Measurements from ENCODE around the gene TES.

TES gene

GRCh38 chr7:116165717-116166116, 44.6 kb upstream of the TES start:
- DNase-seq (ENCODE audit: low read depth) = peak; percentile 27
- TF ChIP-seq CTCF (IDR thresholded peaks at IDR 0.05; ENCODE audit: low read depth, low read length) (no peak), MAX (IDR thresholded peaks at IDR 0.05; ENCODE audit: low read depth, low read length) (no peak), MYC (IDR thresholded peaks at IDR 0.05; ENCODE audit: low read depth, low read length) (no peak), POLR2A (IDR thresholded peaks at IDR 0.05; ENCODE audit: extremely low read depth, insufficient read length) (no peak)
- H3K4me3 ChIP-seq (ENCODE audit: low read depth, low read length) = no peak overlapping the region

- TF ChIP-seq POLR2A (IDR thresholded peaks at IDR 0.05; ENCODE audit: extremely low read depth, insufficient read length) = no peak
- no peak for TF ChIP-seq MAX (IDR thresholded peaks at IDR 0.05; ENCODE audit: low read depth, low read length)
- no peak for DNase-seq (ENCODE audit: low read depth)
- H3K4me3 ChIP-seq (ENCODE audit: low read depth, low read length) = no peak overlapping the region
Measured at GRCh38 chr7:116166156-116166555, 44.2 kb upstream of the TES start.

GRCh38 chr7:116167177-116167576, 43.2 kb upstream of the TES start:
- peak; percentile 58 for DNase-seq (ENCODE audit: low read depth)
- no peak overlapping the region for H3K4me3 ChIP-seq (ENCODE audit: low read depth, low read length)
- TF ChIP-seq POLR2A (IDR thresholded peaks at IDR 0.05; ENCODE audit: extremely low read depth, insufficient read length) (no peak), MYC (IDR thresholded peaks at IDR 0.05; ENCODE audit: low read depth, low read length) (no peak), MAX (IDR thresholded peaks at IDR 0.05; ENCODE audit: low read depth, low read length) (no peak), CTCF (IDR thresholded peaks at IDR 0.05; ENCODE audit: low read depth, low read length) (peak; percentile 58)

GRCh38 chr7:116169060-116169459, 41.3 kb upstream of the TES start:
- no peak for DNase-seq (ENCODE audit: low read depth)
- H3K4me3 ChIP-seq (ENCODE audit: low read depth, low read length) = no peak overlapping the region
- no peak for TF ChIP-seq MYC (IDR thresholded peaks at IDR 0.05; ENCODE audit: low read depth, low read length)
- TF ChIP-seq POLR2A (IDR thresholded peaks at IDR 0.05; ENCODE audit: extremely low read depth, insufficient read length) = no peak
- no peak for TF ChIP-seq CTCF (IDR thresholded peaks at IDR 0.05; ENCODE audit: low read depth, low read length)
- no peak for TF ChIP-seq MAX (IDR thresholded peaks at IDR 0.05; ENCODE audit: low read depth, low read length)

GRCh38 chr7:116170180-116170579, 40.2 kb upstream of the TES start:
- TF ChIP-seq MAX (IDR thresholded peaks at IDR 0.05; ENCODE audit: low read depth, low read length) = no peak
- TF ChIP-seq CTCF (IDR thresholded peaks at IDR 0.05; ENCODE audit: low read depth, low read length) = no peak
- TF ChIP-seq POLR2A (IDR thresholded peaks at IDR 0.05; ENCODE audit: extremely low read depth, insufficient read length) = no peak
- TF ChIP-seq MYC (IDR thresholded peaks at IDR 0.05; ENCODE audit: low read depth, low read length) = no peak
- no peak for DNase-seq (ENCODE audit: low read depth)
- H3K4me3 ChIP-seq (ENCODE audit: low read depth, low read length) = no peak overlapping the region

- DNase-seq (ENCODE audit: low read depth) = no peak
- no peak for TF ChIP-seq POLR2A (IDR thresholded peaks at IDR 0.05; ENCODE audit: extremely low read depth, insufficient read length)
- no peak for TF ChIP-seq MAX (IDR thresholded peaks at IDR 0.05; ENCODE audit: low read depth, low read length)
- TF ChIP-seq MYC (IDR thresholded peaks at IDR 0.05; ENCODE audit: low read depth, low read length) = no peak
- TF ChIP-seq CTCF (IDR thresholded peaks at IDR 0.05; ENCODE audit: low read depth, low read length) = no peak
- H3K4me3 ChIP-seq (ENCODE audit: low read depth, low read length) = no peak overlapping the region
Measured at GRCh38 chr7:116171094-116171493, 39.2 kb upstream of the TES start.
